NCI-H510A (cell line): ENCODE measurements around the gene ARPC5.

Experiments
- DNase-seq: peaks from one replicate; lab custom pipeline; 2025; lab: John Stamatoyannopoulos, UW

The ARPC5 gene

DNA sequence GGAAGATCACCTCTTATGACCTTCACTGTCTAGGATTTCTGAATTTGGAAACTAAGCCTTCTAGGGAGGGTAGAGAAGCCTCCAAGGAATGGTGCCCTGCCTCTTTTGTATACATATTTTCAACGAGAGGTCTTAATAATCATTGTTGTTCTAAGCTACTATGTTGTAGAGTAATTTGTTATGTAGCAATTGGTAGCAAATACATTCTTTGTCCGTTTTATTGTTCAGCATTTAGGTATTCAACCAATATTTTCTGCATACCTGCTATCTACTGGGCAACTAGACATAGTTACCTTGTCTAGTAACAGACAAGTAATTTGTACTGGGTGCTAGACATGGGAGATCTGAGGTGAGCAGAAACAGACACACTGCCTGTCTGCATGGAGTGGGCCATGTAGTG, 24.6 kb downstream of the ARPC5 start:
- DNase-seq, result no peak

DNA sequence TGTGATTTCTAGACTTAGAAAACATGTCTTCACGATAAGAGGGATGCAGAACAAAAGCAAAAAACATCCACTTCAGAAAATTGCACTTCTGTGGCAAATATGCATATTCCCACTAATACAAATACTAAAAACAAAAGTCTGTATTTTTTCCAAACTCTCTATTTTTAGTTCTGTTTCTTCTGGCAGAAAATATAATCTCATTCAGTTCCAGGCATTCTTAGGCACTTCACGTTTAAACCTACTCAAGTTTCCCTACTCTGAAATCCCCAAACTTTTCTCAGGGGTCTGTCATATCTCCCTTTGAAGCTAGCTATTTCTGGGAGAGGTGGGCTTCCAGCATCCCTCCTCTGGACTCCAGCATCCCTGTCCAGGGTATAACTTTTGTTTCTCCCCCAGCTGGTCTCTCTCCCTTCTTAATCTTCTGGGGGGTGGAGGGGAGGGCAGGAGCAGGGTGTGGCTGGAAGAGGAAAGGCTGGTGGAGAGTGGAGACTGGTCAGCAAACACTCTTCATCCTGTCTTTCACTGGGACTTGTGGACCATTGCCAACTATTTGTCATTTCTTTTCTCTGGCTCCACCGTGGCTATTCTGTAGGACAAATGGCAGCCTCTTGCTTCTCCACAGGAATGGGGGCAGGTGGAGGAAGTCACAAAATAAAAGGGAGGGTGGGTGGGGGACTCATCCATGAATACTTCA, 25.7 kb downstream of the ARPC5 start:
- no peak for DNase-seq

DNA sequence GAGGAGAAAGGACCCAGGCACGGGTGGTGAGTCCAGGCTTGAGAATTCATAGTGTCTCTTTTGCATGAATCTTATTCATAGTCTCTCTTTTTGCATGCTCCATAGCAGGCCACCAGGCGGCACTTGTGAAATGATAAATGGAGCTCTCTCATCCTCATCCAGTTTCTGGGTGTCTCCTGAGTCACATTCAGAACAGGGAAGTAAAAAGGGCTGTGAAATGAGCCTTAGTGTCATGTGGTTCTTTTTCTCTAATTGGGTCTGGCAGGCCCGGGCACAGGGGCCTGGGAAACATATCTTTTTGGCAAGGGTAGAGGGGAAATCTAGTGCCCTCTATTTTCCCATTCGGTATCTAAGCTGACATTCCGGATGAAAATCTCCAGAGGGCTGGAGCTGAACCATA, 26.3 kb downstream of the ARPC5 start:
- no peak for DNase-seq

DNA sequence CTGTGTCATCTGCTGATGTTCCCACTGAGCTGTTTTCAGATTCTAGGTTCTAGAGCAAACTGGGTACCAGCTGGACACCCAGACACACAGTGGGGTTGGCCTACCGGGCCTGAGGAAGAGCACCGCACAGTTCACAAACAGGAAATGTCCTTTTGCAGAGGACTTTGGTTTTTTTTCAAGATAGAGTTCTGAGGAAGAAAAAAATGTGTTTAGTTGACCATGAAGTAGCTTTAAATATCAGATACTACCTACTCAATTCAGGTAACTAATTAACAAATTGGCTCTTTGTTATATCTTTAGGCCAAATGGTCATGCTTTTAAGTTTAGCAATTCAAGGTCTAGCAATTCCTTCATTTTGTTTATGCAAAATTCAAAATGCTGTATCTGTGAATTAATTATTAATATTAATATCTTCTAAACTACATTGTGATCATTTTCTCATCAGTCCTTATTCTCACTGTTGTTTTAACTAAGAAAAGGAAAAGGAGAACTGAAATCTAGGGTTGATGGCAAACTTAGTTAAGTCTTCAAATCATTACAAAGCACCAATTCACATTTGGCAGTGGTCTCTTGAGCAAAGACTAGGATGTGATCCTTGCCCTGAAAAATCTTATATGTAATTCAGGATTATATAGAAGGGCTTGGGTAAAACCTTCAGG, 28.1 kb downstream of the ARPC5 start:
- DNase-seq, result no peak

DNA sequence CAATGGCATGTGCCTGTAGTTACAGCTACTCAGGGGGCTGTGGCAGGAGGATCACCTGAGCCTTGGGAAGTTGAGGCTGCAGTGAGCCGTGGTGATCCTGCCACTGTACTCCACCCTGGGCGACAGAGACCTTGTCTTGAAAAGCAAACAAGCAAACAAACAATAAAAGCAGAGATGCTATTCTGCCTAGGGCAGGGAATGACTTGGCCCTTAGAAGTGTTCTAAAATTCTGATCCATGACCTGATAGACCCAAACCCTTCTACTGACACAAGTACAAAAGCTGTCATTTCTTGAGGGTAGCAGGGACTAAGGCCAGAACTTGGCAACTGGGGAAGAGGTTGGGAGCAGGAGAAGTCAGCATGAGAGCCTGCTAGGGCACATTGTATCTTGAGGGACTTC, 29.7 kb downstream of the ARPC5 start:
- DNase-seq, result no peak

DNA sequence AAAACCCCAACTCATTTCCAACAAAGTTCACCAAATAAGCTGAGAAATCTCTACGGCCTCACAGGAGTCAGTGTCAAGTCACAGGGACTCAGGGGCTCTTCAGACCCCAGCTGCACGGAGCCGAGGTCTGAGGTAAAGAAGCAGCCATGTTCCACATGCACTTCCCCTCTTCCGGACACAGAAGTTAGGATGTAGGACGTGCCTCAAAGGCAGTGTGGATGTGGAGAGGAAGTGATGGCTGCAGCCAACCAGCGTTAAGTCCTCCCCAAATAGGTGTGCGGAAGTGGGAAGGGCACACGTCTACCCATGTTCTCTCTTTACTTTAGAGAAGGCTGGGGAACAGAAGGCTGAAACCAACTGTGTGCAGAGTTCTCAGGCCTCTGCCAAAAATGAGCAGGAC, 30.8 kb downstream of the ARPC5 start:
- DNase-seq, result no peak

DNA sequence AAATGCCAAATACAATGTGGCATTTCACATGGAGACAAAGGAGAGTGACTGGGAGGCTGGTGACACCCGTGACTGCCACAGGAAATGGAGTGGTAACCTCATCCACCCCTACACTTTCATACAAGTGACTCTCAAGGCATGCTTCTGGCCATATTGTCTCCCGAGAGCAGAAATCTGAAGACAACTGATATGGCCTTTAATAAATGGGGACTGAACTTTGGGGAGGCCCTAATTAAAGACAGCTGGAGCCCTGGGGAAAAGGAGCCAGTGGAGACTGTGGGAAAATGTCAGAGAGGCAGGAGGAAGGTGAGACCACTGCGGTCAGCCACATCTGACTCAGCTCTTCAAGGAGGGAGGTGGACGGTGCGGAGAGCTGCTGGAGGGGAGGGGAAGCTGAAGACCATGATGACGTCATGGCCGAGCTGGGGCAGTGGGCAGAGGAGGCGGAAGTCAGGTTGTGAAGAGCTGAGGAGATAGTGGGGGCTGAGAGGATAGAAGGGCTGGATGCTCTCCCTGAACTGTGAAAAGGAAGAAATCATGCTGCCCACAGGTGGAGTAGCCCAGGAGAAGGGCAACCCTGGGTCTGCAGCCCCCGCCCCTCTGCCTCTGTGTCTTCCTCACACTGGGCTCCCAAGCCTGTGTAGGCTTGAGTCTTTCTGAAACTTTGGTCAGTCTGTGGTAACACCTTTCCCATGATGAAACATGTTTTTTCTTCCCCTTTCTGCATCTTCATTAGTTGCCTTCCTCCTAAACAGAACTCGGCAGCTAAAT, 31.4 kb downstream of the ARPC5 start:
- no peak for DNase-seq

DNA sequence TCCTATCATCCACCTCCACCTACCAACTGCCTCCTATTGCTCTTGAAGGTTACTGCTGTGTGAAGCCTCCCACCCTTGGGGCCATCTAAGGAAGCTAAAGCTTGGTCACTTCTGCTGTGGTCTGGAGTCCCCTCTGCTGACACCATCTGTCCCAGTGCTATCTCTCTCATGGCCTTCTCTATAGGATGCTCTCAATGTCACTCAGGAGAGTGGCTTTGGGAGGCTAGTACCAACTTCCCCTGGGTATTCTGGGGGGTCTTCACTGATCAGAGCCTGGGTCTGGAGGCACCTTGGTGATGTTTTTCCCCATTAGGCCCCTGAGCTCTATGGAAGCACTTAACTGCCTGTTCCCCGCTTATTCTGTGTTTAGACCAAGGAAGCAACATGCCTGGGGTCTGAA, 33.1 kb downstream of the ARPC5 start:
- no peak for DNase-seq

DNA sequence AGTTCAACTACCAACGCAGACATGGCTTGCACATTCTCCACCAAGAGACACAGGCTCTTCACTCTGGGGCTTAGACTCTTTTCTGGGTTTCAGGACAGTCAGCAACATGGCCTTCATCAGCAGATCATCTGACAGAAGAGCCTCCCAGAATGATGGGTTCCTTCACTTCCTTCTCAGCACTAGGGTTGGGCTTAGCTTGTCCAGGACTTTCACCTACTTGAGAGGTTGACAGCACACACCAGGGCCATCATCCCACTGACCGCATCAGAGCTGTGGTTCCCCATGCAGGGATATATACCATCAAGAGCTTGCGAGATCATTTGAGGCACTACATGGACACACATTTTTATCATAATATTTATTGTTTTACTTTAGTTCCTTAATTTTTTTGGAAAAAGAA, 34.9 kb downstream of the ARPC5 start:
- no peak for DNase-seq

DNA sequence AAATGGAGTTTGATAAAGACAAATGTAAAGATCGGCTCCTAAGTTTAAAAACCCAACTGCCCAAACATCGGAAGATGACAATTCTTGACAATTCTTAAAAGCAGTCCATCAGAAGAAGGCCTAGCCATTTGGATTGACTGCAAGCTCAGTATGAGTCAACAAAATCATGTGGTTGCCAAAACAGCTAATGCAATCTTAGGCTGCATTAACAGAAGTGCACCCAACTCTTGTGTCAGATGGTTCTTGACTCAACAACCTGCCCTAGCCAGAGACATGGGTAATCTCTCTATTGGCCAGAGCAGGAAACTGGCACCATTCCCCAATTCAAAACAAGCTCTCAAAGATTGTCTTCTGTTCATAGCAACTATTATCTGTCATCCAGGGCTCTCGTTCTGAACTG, 35.4 kb downstream of the ARPC5 start:
- no peak for DNase-seq

DNA sequence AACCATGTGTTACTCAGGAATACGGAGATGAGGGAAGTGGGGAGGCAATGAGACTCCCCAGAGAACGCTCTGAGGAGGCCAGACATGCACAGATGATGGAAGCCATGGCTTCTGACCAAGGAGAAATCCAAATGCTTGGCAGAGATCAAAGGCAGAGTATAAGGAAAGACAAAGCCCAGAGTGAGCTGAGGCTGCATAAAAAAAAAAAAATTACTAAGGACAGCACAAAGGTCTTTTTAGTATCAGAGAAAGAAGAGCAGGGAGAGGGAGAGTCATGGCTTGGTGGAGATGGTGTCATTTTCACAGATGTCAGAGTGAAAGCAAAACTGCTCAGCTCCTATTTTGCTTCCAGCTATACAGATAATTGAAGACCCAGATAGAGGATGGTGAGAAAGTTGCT, 37.2 kb downstream of the ARPC5 start:
- DNase-seq, result no peak

DNA sequence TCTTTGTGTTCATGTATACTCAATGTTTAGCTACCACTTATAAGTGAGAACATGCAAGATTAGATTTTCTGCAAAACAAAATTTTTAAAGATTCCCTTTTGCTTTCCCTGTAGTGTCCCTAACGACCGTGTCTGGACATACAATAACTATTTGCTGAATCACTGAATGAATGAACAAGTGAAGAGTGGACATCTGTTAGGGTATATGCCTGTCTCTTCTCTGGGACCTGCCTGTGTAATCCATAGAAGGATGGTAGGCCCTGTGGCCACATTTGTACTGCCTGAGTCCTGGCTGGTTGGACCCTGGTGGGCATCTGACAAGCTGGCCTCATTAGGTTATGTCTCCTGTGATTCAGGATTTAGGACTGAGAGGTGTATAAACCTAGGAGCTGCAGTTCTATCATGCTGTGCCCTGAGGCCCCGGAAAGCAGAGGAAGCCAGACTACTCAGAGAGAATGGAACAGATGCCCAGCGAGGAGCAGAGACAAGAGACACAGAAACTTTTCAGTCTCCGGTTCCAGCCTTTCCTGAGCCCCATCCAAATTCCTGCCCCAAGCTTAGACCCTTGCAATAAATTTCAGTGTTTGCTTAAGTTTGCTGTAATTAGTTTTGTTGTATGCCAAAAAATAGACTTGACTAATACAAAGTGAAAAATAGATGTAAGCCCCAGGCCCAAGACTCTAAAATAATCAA, 37.8 kb downstream of the ARPC5 start:
- no peak for DNase-seq

DNA sequence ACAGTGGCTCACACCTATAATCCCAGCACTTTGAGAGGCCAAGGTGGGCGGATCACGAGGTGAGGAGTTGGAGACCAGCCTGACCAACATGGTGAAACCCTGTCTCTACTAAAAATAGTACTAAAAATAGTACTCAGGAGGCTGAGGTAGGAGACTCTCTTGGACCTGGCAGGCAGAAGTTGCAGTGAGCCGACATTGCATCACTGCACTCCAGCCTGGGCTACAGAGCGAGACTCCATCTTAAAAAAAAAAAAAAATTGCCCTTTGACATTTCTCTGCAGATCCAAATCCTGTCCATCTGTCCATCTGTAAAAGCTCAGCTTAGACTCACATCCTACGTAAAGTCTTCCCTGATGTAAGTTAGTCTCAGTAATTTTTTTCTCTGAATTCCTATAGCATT, 39.1 kb downstream of the ARPC5 start:
- no peak for DNase-seq

DNA sequence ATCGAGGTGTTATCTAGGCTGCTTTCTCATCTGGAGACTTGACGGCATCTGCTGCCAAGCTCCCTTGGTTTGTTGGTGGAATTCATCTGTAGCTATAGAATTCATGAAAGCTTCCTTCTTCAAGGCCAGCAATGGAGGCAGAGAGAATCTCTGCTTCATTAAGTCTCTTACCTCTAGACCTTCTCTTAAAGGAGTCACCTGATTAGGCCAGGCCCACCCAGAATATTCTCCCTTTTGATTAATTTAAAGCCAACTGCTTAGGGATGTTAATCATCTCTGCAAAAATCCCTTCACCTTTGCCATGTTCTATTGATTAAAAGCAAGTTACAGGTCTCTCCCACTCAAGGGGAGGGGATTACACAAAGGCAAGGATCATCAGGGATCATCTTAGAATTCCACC, 40.0 kb downstream of the ARPC5 start:
- DNase-seq, result no peak

DNA sequence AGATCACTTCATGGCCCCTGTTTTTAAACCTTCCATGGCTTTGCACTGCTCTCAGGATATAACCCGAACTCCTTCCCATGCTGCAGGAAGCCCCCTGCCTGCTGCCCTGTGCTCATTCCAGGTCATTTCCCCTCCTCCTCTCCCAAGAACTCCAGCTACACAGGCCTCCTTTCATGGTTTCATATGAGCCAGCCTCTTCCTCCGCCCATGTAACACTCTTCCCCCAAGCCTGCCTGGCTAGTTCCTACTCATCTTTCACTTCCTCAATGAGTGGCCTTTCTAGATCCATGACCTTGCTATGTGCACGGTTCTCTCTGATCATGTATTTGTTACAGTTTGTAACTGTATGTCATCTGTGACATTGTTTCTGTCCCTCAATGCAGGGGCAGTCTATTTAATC, 42.2 kb downstream of the ARPC5 start:
- no peak for DNase-seq

DNA sequence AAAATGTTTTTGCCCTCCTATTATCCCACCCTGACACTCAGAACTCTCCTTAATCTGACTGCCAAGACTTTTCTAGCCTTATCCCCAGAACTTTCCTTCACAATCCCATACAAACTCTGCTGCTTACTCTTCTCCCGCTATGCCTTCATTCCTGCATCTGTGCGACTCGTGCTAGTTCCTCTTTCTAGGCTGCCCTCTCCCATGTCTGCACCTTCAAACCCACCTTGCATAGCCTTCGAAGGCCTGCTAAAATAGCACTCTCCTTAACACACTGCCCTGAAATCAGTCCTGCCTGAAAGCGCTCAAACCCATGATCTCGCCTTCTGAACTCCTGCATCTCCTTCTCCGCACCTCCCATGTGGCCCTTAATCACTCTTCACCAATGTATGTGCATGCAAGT, 42.9 kb downstream of the ARPC5 start:
- no peak for DNase-seq

DNA sequence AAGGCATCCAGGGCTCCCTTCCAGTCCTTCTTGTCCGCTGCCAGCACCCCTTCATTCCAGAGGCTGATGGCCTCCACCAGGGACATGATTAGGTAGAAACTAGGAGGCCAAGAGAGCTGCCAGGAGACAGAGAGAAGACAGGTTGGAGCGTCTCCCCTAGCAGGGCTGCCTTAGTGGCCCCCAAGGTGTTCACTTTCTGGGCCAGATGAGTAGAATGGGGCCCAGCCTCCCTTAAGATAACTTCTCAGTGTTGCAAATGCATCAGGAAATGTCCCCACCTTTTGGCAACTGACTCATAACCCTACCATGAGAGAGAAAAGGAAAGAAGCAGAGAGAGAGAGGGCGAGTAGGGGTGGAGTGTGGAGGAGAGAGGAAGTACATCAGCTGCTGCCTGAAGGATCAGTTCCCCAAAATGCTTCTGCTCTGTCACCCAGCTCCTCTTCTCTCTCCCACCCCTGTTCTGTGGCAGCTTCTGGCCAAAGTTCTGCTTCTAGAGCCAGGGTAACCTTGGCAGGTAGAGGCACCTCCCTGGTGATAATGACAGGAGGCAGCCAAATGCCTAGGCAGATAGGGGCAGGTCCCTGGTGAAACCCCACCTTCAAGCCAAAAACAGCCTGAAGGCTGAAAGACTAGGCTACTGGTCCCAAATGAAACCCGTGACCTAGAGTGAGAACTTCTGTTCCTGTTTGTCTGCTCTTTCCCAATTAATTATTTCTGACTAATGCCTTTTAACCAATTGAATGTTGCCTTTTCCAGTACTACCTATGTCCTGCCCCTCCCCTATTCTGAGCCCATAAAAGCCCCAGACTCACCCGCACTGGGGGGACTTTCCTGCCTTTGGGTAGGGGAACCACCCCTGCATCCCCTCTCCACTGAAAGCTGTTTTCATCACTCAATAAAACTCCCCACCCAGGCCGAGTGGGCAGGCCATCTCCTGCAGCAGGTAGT, 45.1 kb downstream of the ARPC5 start, which contains the start of gene NCF2:
Gene NCF2, minus strand, starts transcription at position 216 of the 948 bp plus-strand sequence. Its CDS starts 130 bp downstream, at position 86.
- DNase-seq, result no peak

DNA sequence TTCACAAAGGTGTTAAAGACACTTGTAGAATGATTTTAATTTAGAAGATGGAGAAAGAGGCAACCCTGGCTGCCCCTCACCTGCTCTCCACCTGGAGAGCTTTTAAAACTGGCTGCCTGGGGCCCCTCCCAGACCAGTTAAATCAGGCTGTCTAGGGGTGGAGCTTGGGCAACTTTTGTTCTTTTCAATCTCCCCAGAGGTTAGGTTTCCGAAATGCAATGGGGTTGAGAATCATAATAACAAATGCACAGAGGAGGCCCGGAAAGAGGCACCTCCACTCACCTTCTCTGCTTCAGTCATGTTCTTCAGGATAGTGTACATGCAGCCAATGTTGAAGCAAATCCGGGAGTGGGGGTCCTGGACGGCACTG, 45.7 kb downstream of the ARPC5 start:
- no peak for DNase-seq

DNA sequence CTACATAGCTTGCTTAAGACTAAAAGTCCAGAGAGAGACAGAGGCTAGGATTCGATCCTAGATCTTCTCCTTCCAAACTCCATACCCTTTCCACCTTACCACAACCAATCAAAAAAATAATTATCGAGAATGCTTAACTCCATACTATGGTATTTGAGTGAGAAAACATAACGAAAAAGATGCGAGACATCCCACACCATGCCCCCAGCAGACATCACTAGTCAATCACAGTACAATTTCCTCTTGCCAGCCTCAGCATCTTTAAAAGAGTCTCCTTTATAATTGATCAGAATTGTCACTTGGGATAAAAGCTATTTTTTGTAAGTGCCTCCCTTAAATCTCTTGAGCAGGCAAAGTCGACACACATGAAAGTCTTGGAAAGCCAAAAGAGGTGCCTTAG, 46.2 kb downstream of the ARPC5 start:
- DNase-seq, result no peak

DNA sequence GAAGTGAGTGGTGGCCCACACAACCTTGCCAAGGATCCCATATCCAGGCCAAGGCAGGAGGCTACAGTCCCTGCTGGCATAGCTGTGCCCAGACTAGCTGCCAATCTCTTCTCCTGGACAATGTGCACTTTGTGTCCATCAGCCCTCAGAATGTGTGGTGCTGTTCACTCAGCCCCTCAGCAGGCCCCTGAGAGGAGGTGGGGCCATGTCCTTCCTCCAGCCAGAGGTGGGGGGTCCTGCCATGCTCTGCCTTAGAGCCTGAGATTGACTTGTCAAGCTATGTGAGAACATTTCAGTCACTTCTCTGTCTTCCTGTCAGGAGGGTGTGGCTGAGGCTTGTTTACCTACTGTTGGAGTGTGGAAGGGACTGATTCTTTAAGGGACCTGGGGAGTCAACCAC, 46.8 kb downstream of the ARPC5 start:
- no peak for DNase-seq

DNA sequence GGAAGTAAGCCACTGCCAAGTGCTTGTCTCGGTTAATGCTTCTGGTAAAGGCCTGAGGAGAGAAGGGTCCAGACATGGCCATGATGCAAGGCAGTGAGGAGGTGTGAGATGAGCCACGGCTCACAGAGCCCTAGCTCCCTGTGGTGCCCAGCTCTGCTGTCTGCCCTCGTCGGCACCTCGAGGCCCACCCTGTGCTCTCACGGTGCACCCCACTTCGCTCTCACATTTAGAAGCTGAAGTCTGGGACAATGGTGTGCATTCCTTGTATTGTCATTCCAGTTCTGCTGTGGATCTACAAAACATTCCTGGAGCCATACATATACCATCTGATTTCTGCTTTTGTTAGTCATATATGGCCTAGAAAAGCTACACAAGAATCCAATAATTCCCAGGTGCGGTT, 48.7 kb downstream of the ARPC5 start:
- DNase-seq, result no peak

DNA sequence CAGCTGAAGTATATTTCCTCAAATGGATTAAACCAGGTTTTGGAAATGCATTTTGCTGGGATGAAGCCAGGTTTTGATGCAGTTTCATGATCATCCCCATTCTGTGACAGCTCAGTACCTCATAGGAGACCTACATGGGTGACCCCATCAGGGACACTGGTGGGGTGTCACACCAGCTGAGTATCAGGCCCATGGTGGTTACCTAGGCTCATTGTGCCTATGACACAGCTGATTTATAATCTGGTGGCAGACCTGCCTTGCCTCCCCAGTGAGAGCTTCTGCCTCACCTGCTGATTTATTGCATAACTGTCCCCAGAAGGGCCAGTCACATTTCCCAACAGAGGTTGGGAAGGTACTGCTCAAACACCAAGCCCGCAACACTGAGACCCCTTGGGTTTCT, 49.1 kb downstream of the ARPC5 start:
- DNase-seq, result no peak
